Measurements from ENCODE around the gene SRMS. TPM values are rescaled to one million over a fixed set of nuclear protein-coding genes. Genes with fewer than 3 reads are reported as not detected.
"Not testable (repeated sequence)": the region's sequence is repeated elsewhere in the genome, so short reads cannot be mapped to it uniquely, and the experiment has no call there.

The SRMS gene
- total RNA-seq, 1 donor from 2014 or later, result not detected

GRCh38 chr20:63572071-63572787, 24.7 kb upstream of the SRMS start:
- Mint-ChIP-seq H3K27me3 (peaks cover 6% of the 10 kb centered on the region), H3K4me3 (ENCODE audit: low read depth) (no peak overlapping the region), H3K4me1 (ENCODE audit: low read depth) (no peaks in the 10 kb centered on the region), H3K36me3 (ENCODE audit: insufficient read depth) (no peaks in the 10 kb centered on the region), H3K27ac (no peak overlapping the region), H3K9me3 (ENCODE audit: low read depth) (no peaks in the 10 kb centered on the region)
- no peak for TF ChIP-seq CTCF (IDR thresholded peaks at IDR 0.05; ENCODE audit: unreplicated experiment)
- DNase-seq (ENCODE audit: low spot score, unreplicated experiment), result no peak

- not testable (repeated sequence) for H3K9me3 Mint-ChIP-seq (ENCODE audit: low read depth); DNase-seq (ENCODE audit: low spot score, unreplicated experiment); H3K27me3 Mint-ChIP-seq; H3K36me3 Mint-ChIP-seq (ENCODE audit: insufficient read depth); H3K4me3 Mint-ChIP-seq (ENCODE audit: low read depth); H3K4me1 Mint-ChIP-seq (ENCODE audit: low read depth); H3K27ac Mint-ChIP-seq
These were observed 23.5 kb upstream of the SRMS start for GRCh38 chr20:63571087-63571478.

DNA sequence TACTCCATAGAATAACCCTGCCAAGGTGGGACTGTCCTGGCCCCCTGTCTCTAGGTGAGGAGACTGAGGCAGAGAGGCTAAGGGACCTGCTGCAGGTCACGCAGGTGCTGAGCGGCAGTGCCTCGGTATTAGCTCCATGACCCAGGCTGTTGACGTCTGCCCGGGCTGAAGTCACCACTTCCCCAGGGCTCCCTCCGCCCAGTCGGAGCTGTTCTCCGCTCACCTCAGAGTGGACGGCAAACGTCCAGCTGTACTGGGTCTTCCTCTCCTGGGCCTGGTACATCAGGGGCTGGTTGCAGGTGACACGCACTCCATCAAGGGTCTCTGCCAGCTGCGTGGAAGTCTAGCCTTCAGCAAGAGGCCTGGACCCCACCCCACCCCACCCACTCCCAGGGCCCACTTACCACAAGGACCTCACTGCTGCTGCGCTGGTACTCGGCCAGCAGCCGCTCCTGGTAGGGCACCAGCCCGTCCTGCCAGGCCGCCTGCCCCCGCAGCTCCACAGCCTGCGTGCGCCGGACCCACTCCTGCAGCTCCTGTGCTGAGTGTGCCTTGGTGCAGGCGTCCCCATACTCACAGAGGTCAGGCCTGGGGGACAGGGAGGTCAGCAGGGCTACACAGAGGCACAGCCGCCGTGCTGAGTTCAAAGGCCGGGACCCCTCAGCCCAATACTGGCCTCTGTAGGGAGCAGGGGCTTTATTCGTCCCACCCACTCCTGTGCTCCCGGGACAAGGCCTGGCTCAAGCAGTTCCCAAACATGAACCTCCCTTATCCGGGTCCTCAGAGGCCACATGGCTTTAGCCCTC, 22.9 kb upstream of the SRMS start:
- no peaks in the 10 kb centered on the region for H3K9me3 Mint-ChIP-seq (ENCODE audit: low read depth)
- no peak for TF ChIP-seq CTCF (IDR thresholded peaks at IDR 0.05; ENCODE audit: unreplicated experiment)
- H3K27ac Mint-ChIP-seq, result no peak overlapping the region
- H3K4me1 Mint-ChIP-seq (ENCODE audit: low read depth), result no peaks in the 10 kb centered on the region
- DNase-seq (ENCODE audit: low spot score, unreplicated experiment), result no peak
- no peak overlapping the region for H3K4me3 Mint-ChIP-seq (ENCODE audit: low read depth)
- H3K27me3 Mint-ChIP-seq, result no peaks in the 10 kb centered on the region
- H3K36me3 Mint-ChIP-seq (ENCODE audit: insufficient read depth), result no peaks in the 10 kb centered on the region

DNA sequence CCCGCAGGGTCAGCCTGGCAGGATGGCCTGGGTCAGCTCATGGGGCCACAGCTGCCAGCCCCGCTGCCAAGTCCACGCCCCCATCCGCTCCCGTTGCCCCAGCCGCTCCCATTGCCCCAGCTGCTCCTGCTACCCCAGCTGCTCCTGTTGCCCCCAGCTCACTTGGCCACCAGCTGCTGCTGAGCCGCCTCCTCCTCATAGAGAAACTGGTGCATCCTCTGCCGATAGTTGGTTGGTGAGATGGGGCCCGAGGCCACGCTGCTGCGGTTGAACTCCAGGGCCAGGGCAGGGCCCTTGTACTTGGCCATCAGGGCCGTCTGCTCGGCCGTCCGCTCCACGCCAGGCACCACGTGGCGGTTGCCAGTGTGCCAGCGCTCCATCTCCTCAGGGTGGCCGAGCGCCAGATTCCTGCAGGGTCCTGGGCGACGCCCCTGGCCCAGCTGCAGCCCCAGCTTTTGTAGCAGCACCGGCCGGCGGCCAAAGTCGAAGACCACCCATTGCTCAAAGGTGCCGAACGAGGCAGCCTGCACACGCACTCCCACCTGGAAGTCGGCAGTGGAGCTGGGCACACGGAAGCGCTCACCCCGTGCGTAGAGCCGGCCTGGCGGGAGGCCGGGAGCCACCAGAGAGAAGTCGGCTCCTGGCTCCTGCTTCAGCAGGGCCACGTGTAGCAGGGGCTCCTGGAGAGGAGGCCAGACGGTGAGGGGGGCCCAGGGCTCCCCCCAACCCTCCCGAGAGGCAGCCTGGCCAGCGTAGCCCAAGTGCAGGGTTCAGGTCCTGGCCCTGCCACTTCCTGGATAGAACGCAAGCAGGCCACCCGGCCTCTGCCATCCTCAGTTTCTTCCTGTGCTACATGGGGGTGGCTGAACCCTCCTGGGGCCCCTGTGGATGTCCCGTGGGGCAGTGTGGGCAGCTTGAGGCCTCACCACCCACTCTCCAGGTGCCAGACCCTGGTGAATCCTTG, 21.7 kb upstream of the SRMS start:
- Mint-ChIP-seq H3K4me1 (ENCODE audit: low read depth) (no peaks in the 10 kb centered on the region), H3K4me3 (ENCODE audit: low read depth) (no peak overlapping the region), H3K27me3 (no peaks in the 10 kb centered on the region), H3K36me3 (ENCODE audit: insufficient read depth) (no peaks in the 10 kb centered on the region), H3K9me3 (ENCODE audit: low read depth) (no peaks in the 10 kb centered on the region), H3K27ac (no peak overlapping the region)
- DNase-seq (ENCODE audit: low spot score, unreplicated experiment), result no peak
- TF ChIP-seq CTCF (IDR thresholded peaks at IDR 0.05; ENCODE audit: unreplicated experiment), result no peak

DNA sequence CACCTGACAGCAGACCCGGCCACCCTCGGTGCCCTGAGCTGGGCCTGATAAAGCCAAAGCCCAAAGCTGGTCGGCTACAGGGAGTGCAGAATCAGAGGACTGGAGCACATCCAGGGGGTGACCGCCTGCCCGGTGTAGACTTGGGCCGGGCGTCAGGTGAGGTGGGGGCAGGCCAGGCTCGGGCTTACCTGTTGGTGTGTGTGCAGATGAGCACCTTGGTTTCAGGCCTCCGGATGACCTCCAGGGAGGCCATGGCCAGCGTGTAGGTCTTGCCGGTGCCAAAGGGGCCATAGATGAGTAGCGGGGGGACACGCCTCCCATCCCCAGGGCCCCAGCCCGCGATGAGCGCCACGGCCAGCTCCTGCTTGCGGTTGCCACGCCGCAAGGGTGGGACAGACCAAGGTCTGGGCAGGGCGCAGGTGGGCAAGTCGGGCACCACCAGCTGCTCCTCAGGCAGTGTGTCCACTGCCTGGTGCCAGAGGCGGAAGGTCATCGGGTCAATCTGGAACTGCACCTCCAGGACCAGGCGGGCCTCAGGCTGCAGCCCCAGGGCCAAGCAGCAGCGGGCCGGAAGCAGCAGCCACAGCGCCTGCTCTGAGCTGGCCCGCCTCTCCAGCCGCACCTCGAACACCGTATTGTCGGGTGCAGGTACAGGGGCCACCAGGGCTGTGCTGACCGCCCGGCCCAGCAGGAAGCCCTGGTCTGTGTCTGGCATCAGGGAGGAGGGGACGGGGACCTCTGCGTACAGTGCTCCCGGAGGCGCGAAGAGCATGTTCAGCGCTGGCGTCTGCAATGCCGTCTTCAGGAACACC, 20.8 kb upstream of the SRMS start:
- no peak for DNase-seq (ENCODE audit: low spot score, unreplicated experiment)
- no peaks in the 10 kb centered on the region for H3K9me3 Mint-ChIP-seq (ENCODE audit: low read depth)
- no peak overlapping the region for H3K27ac Mint-ChIP-seq
- no peaks in the 10 kb centered on the region for H3K4me1 Mint-ChIP-seq (ENCODE audit: low read depth)
- H3K27me3 Mint-ChIP-seq, result no peaks in the 10 kb centered on the region
- no peak for TF ChIP-seq CTCF (IDR thresholded peaks at IDR 0.05; ENCODE audit: unreplicated experiment)
- no peak overlapping the region for H3K4me3 Mint-ChIP-seq (ENCODE audit: low read depth)
- H3K36me3 Mint-ChIP-seq (ENCODE audit: insufficient read depth), result no peaks in the 10 kb centered on the region
